ENCODE data around the gene BCAT1.

DNA sequence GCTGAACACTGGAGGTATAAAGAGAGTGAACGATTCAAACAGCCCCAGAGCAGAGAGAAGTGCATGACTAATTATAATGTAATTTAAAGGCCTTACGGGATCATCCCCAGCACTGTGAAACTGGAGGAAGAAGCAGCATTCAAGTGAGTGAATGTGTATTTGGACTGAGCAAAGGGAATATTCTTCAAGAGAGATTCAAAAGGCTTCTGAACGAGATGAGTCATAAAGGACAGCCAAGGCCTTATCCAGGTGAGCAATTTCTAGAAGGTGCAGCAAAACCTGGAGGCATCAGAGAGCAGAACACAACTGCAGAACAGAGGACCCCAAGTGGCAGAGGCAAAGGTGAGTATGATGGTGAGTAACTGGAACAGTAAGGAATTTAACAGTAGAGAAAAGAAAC lies 127.2 kb downstream of the BCAT1 start:
- TF ChIP-seq POLR2AphosphoS5 (IDR thresholded peaks at IDR 0.05; ENCODE audit: low read depth, low read length) (no peak), POLR2A (IDR thresholded peaks at IDR 0.05; ENCODE audit: low read depth, low read length) (no peak), TAF1 (IDR thresholded peaks at IDR 0.05; ENCODE audit: borderline replicate concordance, low read depth, low read length) (no peak)
